H1 (cell line): ENCODE measurements around the gene A2ML1. TPM values are rescaled to one million over a fixed set of nuclear protein-coding genes. Genes with fewer than 3 reads are reported as not detected.

Experiments used
- ATF2 ChIP-seq: IDR thresholded peaks from 2 replicates; pipeline ENCODE4 v1.6.1; 2012; ENCODE audit warnings: low read length, inconsistent platforms
- POLR2A ChIP-seq, 2 experiments: IDR thresholded peaks; 1 replicate in 1 of 2; 2 replicates in 1 of 2; pipeline ENCODE4 v1.6.1; 2011; ENCODE audit warnings: low read depth in 2 of 2, low read length in 2 of 2, mild to moderate bottlenecking in 2 of 2; ENCODE audit errors: control extremely low read depth in 1 of 2
- polyA plus RNA-seq, 7 experiments: library from polyadenylated mRNA; depleted of rRNA in 3 of 7; stranded (reverse) in 5 of 7; unstranded in 2 of 7; fragments of >200 nt in 5 of 7; fragments of 200-250 nt in 2 of 7; gene quantifications; 1 replicate in 5 of 7; 2 replicates in 1 of 7; 4 replicates in 1 of 7; pipeline versions ENCODE4 v1.2.1 to v1.2.3, GENCODE V29; 2011 to 2013; ENCODE audit warnings: missing spikeins in 2 of 7, mixed read lengths in 2 of 7
- total RNA-seq: library from RNA; stranded (reverse); fragmentation: NEBNext Ultra II Directional; extraction: Animal tissue kit (Norgen Biotek cat#: 25700); gene quantifications from 2 replicates; pipeline ENCODE4 v1.2.1, GENCODE V29; 2021
- TF ChIP-seq, protein P1 (sequence below): IDR thresholded peaks from 2 replicates; pipeline ENCODE4 v1.6.1; 2011; ENCODE audit warnings: low read length, improper control_type of control experiment

A2ML1 gene
- total and polyA plus RNA-seq, 2 of the 8 experiments (the other 6 are each of a cell fraction or from before 2014, with no cell fraction given) = 10.2 to 10.3 TPM

GRCh38 chr12:8886502-8887284 is 64.3 kb downstream of the A2ML1 start (continued):
- TF ChIP-seq ATF2 = no peak
- no peak for TF ChIP-seq POLR2A (IDR thresholded peaks at IDR 0.05; ENCODE audit: control extremely low read depth in 1 of 2, low read depth in 2 of 2, low read length in 2 of 2)
- TF ChIP-seq, protein P1, sequence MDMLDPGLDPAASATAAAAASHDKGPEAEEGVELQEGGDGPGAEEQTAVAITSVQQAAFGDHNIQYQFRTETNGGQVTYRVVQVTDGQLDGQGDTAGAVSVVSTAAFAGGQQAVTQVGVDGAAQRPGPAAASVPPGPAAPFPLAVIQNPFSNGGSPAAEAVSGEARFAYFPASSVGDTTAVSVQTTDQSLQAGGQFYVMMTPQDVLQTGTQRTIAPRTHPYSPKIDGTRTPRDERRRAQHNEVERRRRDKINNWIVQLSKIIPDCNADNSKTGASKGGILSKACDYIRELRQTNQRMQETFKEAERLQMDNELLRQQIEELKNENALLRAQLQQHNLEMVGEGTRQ = no peak
